CD4-positive, alpha-beta T cell (primary cell): ENCODE measurements around the gene TRIP4. TPM values are rescaled to one million over a fixed set of nuclear protein-coding genes. Genes with fewer than 3 reads are reported as not detected.

Source experiments
- ATAC-seq: fragments of 200-7000 bp; cut with Tn5 transposase; one replicate; pipeline ENCODE4 v1.10.0; 2022; ENCODE audit warnings: mild to moderate bottlenecking; ENCODE audit not compliant: poor library complexity
- CTCF ChIA-PET: fragments of 350-600 bp; sonication (Branson Sonifier 250); formaldehyde crosslinking; loops from one replicate; lab custom pipeline; 2021; ENCODE audit warnings: antibody characterized with exemption, inconsistent platforms; lab: Charles Lee
- POLR2A ChIA-PET: fragments of 350-600 bp; sonication (Branson Sonifier 250); formaldehyde crosslinking; loops from one replicate; lab custom pipeline; 2021; ENCODE audit warnings: antibody characterized with exemption, inconsistent platforms; lab: Charles Lee
- DNase-seq, 14 experiments: peaks; one replicate each; pipeline ENCODE4 v3.0.0-alpha.2; 2013 to 2020; ENCODE audit warnings: mixed read lengths in 2 of 14
- H3K27ac ChIP-seq, 2 donors: one replicate each; pipeline versions ENCODE4 v1.5.1 to v1.7.0; 2013; ENCODE audit warnings: low read length in 2 of 2, low read depth in 1 of 2, mild to moderate bottlenecking in 1 of 2
- H3K27me3 ChIP-seq, 2 experiments: 1 replicate in 1 of 2; 2 replicates in 1 of 2; pipeline versions ENCODE4 v1.6.1 to v1.7.0; 2013; ENCODE audit warnings: low read length in 2 of 2, control low read depth in 1 of 2, mild to moderate bottlenecking in 1 of 2, moderate library complexity in 1 of 2; ENCODE audit not compliant: insufficient read depth in 2 of 2, control insufficient read depth in 1 of 2
- H3K36me3 ChIP-seq: one replicate; pipeline ENCODE4 v1.6.1; 2013; ENCODE audit warnings: low read length, control low read depth; ENCODE audit not compliant: insufficient read depth
- H3K4me1 ChIP-seq: one replicate; pipeline ENCODE4 v1.6.1; 2013; ENCODE audit warnings: low read length, control low read depth; ENCODE audit not compliant: insufficient read depth
- H3K4me3 ChIP-seq: one replicate; pipeline ENCODE4 v1.5.1; 2013; ENCODE audit warnings: mild to moderate bottlenecking, low read length, moderate library complexity
- H3K9me3 ChIP-seq, 2 experiments: 1 replicate in 1 of 2; 2 replicates in 1 of 2; pipeline versions ENCODE4 v1.6.1 to v1.7.0; 2013; ENCODE audit warnings: low read length in 2 of 2, mild to moderate bottlenecking in 2 of 2, control low read depth in 1 of 2, moderate library complexity in 1 of 2; ENCODE audit not compliant: control insufficient read depth in 1 of 2, insufficient read depth in 1 of 2
- H3K27ac Mint-ChIP-seq: one replicate; pipeline ENCODE4 v1.8.0; 2020; ENCODE audit warnings: mixed read lengths
- H3K27me3 Mint-ChIP-seq: one replicate; pipeline ENCODE4 v1.8.0; 2021; ENCODE audit warnings: mixed read lengths
- H3K36me3 Mint-ChIP-seq: one replicate; pipeline ENCODE4 v1.8.0; 2021; ENCODE audit warnings: low read depth, mixed read lengths
- H3K4me1 Mint-ChIP-seq: one replicate; pipeline ENCODE4 v1.8.0; 2021; ENCODE audit warnings: low read depth, mixed read lengths
- H3K4me3 Mint-ChIP-seq: one replicate; pipeline ENCODE4 v1.8.0; 2020; ENCODE audit warnings: mild to moderate bottlenecking, mixed read lengths
- H3K9me3 Mint-ChIP-seq: one replicate; pipeline ENCODE4 v1.8.0; 2020; ENCODE audit warnings: mixed read lengths
- CTCF ChIP-seq: fragments of 200-600 bp; IDR thresholded peaks from one replicate; pipeline ENCODE4 v1.8.0; 2022; ENCODE audit warnings: antibody characterized with exemption, mild to moderate bottlenecking
- intact Hi-C, 2 experiments: fragments of 100-400 bp; cut with DNase I in 1 of 2; cut with micrococcal nuclease in 1 of 2; formaldehyde crosslinking; loops; one replicate each; pipeline versions ENCODE4 v1.15.1 to v1.9.0; 2023 to 2025; cut with DNase I, micrococcal nuclease
- total RNA-seq, 174 experiments: library from RNA in 2 of 174; stranded (reverse) in 2 of 174; gene quantifications; one replicate each; pipeline ENCODE4 v1.2.3 and lab custom pipeline; 2021 to 2026

The TRIP4 gene
- total RNA-seq, 2 experiments from 2014 or later = 9.6 to 10.7 TPM

GRCh38 chr15:64422697-64423096 lies 35.1 kb downstream of the TRIP4 start:
- Mint-ChIP-seq H3K4me3 (no peak overlapping the region), H3K36me3 (peaks cover 73% of the 10 kb centered on the region), H3K27me3 (no peaks in the 10 kb centered on the region), H3K4me1 (peaks cover 16% of the 10 kb centered on the region), H3K9me3 (no peaks in the 10 kb centered on the region), H3K27ac (no peak overlapping the region)
- H3K9me3 ChIP-seq = no peaks in the 10 kb centered on the region
- no peak for TF ChIP-seq CTCF
- H3K4me1 ChIP-seq = peaks cover 14% of the 10 kb centered on the region
- POLR2A ChIA-PET = no interaction called here
- intact Hi-C loops = loop anchor here in 1 of 2 experiments (10.0 kb wide), 1 partner anchor 472 kb away; no protein-coding TSS in a partner anchor
- H3K36me3 ChIP-seq = peaks cover 64% of the 10 kb centered on the region
- no peak overlapping the region for H3K4me3 ChIP-seq
- H3K27ac ChIP-seq = no peak overlapping the region
- DNase-seq = no peak
- ATAC-seq = no peak
- no peaks in the 10 kb centered on the region for H3K27me3 ChIP-seq
- CTCF ChIA-PET = no interaction called here

- POLR2A ChIA-PET = no interaction called here
Measured at GRCh38 chr15:64423970-64424369, 36.3 kb downstream of the TRIP4 start.

GRCh38 chr15:64425221-64425620 lies 37.6 kb downstream of the TRIP4 start:
- ChIA-PET POLR2A (no interaction called here), CTCF (no interaction called here)
- Mint-ChIP-seq H3K27me3 (no peaks in the 10 kb centered on the region), H3K27ac (peak overlapping the region; percentile 51), H3K4me1 (peaks cover 35% of the 10 kb centered on the region), H3K4me3 (no peak overlapping the region), H3K9me3 (no peaks in the 10 kb centered on the region), H3K36me3 (peaks cover 63% of the 10 kb centered on the region)
- intact Hi-C loops = loop anchor here in 1 of 2 experiments (10.0 kb wide), 1 partner anchor 470 kb away; no protein-coding TSS in a partner anchor
- DNase-seq (no peak), ATAC-seq (no peak)
- no peak for TF ChIP-seq CTCF
- peaks cover 26% of the 10 kb centered on the region for H3K4me1 ChIP-seq
- no peaks in the 10 kb centered on the region for H3K9me3 ChIP-seq
- H3K36me3 ChIP-seq = peaks cover 48% of the 10 kb centered on the region
- no peak overlapping the region for H3K4me3 ChIP-seq
- peak overlapping the region in 1 of 2 donors; percentile 11 for H3K27ac ChIP-seq
- H3K27me3 ChIP-seq = no peaks in the 10 kb centered on the region

More at GRCh38 chr15:64423970-64424369, 36.3 kb downstream of the TRIP4 start:
- Histone ChIP-seq H3K4me3 (no peak overlapping the region), H3K36me3 (peaks cover 54% of the 10 kb centered on the region), H3K4me1 (peaks cover 21% of the 10 kb centered on the region), H3K9me3 (no peaks in the 10 kb centered on the region), H3K27ac (no peak overlapping the region), H3K27me3 (no peaks in the 10 kb centered on the region)
- DNase-seq (no peak), ATAC-seq (no peak)
- no peaks in the 10 kb centered on the region for H3K27me3 Mint-ChIP-seq
- peak overlapping the region; percentile 32 for H3K27ac Mint-ChIP-seq
- H3K4me3 Mint-ChIP-seq = no peak overlapping the region
- no peaks in the 10 kb centered on the region for H3K9me3 Mint-ChIP-seq
- no peak for TF ChIP-seq CTCF
- intact Hi-C loops = loop anchor here in 1 of 2 experiments (10.0 kb wide), 1 partner anchor 471 kb away; no protein-coding TSS in a partner anchor
- CTCF ChIA-PET = interaction anchor here (0.5 kb wide), 1 partner anchor 159 kb away, joined by 3 read pairs; no protein-coding TSS in a partner anchor
- H3K4me1 Mint-ChIP-seq = peaks cover 25% of the 10 kb centered on the region
- peaks cover 65% of the 10 kb centered on the region for H3K36me3 Mint-ChIP-seq
